Measurements from ENCODE around the gene UGT2B15. TPM values are rescaled to one million over a fixed set of nuclear protein-coding genes. Genes with fewer than 3 reads are reported as not detected.

The UGT2B15 gene
- total and polyA plus RNA-seq, 9 donors = 0.40 to 0.46 TPM; not detected in 7

DNA sequence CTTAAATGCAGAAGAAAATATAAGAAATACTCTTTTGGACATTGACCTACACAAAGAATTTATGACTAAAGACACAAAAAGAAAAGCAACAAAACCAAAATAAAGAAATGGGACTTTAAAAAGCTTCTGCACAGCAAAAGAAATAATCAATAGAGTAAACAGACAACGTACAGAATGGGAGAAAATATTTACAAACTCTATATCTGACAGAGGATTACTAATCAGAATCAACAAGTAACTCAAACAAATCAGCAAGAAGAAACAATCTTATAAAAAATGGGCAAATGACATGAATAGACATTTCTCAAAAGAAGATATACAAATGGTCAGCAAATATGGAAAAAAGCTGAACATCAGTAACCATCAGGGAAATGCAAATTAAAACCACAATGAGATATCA is 56.7 kb downstream of the UGT2B15 start:
- H3K4me3 ChIP-seq = no peak overlapping the region
- no peaks in the 10 kb centered on the region for H3K4me1 ChIP-seq (ENCODE audit: insufficient read depth)
- H3K27ac ChIP-seq = no peak overlapping the region
- H3K27me3 ChIP-seq = no peaks in the 10 kb centered on the region
- no peak for TF ChIP-seq EP300 (IDR thresholded peaks at IDR 0.05)
- no peak for TF ChIP-seq CTCF (IDR thresholded peaks at IDR 0.05)
- TF ChIP-seq POLR2A (IDR thresholded peaks at IDR 0.05) = no peak
- DNase-seq = no peak
- 43 to 50% methylated on average over 1 of the region's 1 CpG; no CpG with 5 or more reads in 1 of the 3 donors for WGBS, 3 donors
- H3K36me3 ChIP-seq = no peaks in the 10 kb centered on the region
- H3K9me3 ChIP-seq = no peaks in the 10 kb centered on the region
- intact Hi-C loops (cut with DNase I) = no loop called here

DNA sequence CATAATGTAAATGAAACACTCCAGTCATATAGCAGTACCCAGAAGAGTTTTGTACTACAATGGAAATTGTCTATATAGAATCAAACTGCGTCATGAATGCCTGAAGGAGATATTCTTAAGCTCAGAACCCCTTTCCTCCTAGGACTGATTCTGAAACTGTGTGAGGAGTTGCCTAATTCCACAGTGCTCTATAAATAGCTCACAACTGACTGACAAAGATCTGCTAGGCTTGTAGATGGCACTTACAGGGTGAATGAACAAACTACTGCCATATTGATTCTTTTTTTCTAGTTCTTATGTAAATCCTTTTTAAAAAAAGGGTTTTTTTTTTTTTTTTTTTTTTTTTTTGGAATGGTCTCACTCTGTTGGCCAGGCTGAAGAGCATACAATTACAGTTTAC is 64.2 kb downstream of the UGT2B15 start:
- no peak overlapping the region for H3K27ac ChIP-seq
- intact Hi-C loops (cut with DNase I) = no loop called here
- H3K4me1 ChIP-seq (ENCODE audit: insufficient read depth) = no peaks in the 10 kb centered on the region
- DNase-seq = no peak
- no peaks in the 10 kb centered on the region for H3K27me3 ChIP-seq
- TF ChIP-seq EP300 (IDR thresholded peaks at IDR 0.05) (no peak), POLR2A (IDR thresholded peaks at IDR 0.05) (no peak), CTCF (IDR thresholded peaks at IDR 0.05) (no peak)
- H3K36me3 ChIP-seq = no peaks in the 10 kb centered on the region
- H3K4me3 ChIP-seq = no peak overlapping the region
- 80 to 92% methylated on average over 1 of the region's 1 CpG; no CpG with 5 or more reads in 1 of the 3 donors for WGBS, 3 donors
- no peaks in the 10 kb centered on the region for H3K9me3 ChIP-seq

- no peaks in the 10 kb centered on the region for H3K4me1 ChIP-seq (ENCODE audit: insufficient read depth)
- DNase-seq = no peak
- H3K27ac ChIP-seq = no peak overlapping the region
- intact Hi-C loops (cut with DNase I) = no loop called here
- no peak overlapping the region for H3K4me3 ChIP-seq
- no peaks in the 10 kb centered on the region for H3K27me3 ChIP-seq
- TF ChIP-seq CTCF (IDR thresholded peaks at IDR 0.05) (no peak), EP300 (IDR thresholded peaks at IDR 0.05) (no peak), POLR2A (IDR thresholded peaks at IDR 0.05) (no peak)
- WGBS, 3 donors = 77 to 78% methylated on average over 3 of the region's 3 CpGs; no CpG with 5 or more reads in 1 of the 3 donors
- H3K9me3 ChIP-seq = no peaks in the 10 kb centered on the region
- H3K36me3 ChIP-seq = no peaks in the 10 kb centered on the region
These were observed 71.3 kb downstream of the UGT2B15 start for GRCh38 chr4:68599150-68599549.

GRCh38 chr4:68597482-68597881 is 73.0 kb downstream of the UGT2B15 start:
- Histone ChIP-seq H3K4me3 (no peak overlapping the region), H3K4me1 (ENCODE audit: insufficient read depth) (no peaks in the 10 kb centered on the region), H3K36me3 (no peaks in the 10 kb centered on the region), H3K9me3 (no peaks in the 10 kb centered on the region), H3K27ac (no peak overlapping the region), H3K27me3 (no peaks in the 10 kb centered on the region)
- intact Hi-C loops (cut with DNase I) = no loop called here
- 81 to 93% methylated on average over 2 of the region's 2 CpGs; no CpG with 5 or more reads in 1 of the 3 donors for WGBS, 3 donors
- TF ChIP-seq EP300 (IDR thresholded peaks at IDR 0.05) = no peak
- no peak for TF ChIP-seq CTCF (IDR thresholded peaks at IDR 0.05)
- TF ChIP-seq POLR2A (IDR thresholded peaks at IDR 0.05) = no peak
- no peak for DNase-seq

Other genes with a start within 250 kb of the UGT2B15 start
- not detected for gene TMPRSS11E, start 223.2 kb downstream of the UGT2B15 start, total RNA-seq
- gene TMPRSS11E, start 223.2 kb downstream of the UGT2B15 start, polyA plus RNA-seq = not detected
- gene UGT2B17, start 94.3 kb downstream of the UGT2B15 start, total RNA-seq = under 1 TPM in 4 of 7 donors, not detected in 3; 0.15 to 0.26 (median 0.22) TPM
- gene UGT2B17, start 94.3 kb downstream of the UGT2B15 start, polyA plus RNA-seq = not detected
- gene UGT2B10, start 145.3 kb upstream of the UGT2B15 start, total RNA-seq = under 1 TPM in 2 of 7 donors, not detected in 5; 0.13 to 0.17 TPM
- not detected for gene UGT2B10, start 145.3 kb upstream of the UGT2B15 start, polyA plus RNA-seq

All from ovary (tissue), 9 donors.